GM19043 (cell line): ENCODE results near the gene CHCHD5.
"Not testable (repeated sequence)": the region's sequence is repeated elsewhere in the genome, so short reads cannot be mapped to it uniquely, and the experiment has no call there.

Source experiments
- ATAC-seq: cut with Tn5 transposase; IDR thresholded peaks from one replicate; pipeline ENCODE4 v1.9.1; 2021; ENCODE audit warnings: low read depth; ENCODE audit not compliant: unreplicated experiment

Gene CHCHD5

GRCh38 chr2:112584134-112584890 is at the start of gene CHCHD5:
CHCHD5 (plus strand) TSS chr2:112584609; CDS start chr2:112584648, 39 bp downstream.
- peak; percentile 82 for ATAC-seq

GRCh38 chr2:112534826-112535225 is 49.6 kb upstream of the CHCHD5 start:
- ATAC-seq = no peak

DNA sequence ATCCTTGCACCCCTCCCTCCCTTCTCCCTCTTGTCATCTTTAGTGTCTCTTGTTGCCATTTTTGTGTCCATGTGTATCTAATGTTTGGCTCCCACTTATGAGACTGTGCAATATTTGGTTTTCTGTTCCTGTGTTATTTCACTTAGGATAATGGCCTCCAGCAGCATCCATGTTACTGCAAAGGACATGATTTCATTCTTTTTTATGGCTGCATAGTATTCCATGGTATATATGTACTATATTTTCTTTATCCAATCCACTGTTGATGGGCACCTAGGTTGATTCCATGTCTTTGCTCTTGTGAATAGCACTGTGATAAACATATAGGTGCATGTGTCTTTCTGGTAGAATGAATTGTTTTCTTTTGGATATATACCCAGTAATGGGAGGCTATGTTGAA is 47.7 kb upstream of the CHCHD5 start:
- not testable (repeated sequence) for ATAC-seq

DNA sequence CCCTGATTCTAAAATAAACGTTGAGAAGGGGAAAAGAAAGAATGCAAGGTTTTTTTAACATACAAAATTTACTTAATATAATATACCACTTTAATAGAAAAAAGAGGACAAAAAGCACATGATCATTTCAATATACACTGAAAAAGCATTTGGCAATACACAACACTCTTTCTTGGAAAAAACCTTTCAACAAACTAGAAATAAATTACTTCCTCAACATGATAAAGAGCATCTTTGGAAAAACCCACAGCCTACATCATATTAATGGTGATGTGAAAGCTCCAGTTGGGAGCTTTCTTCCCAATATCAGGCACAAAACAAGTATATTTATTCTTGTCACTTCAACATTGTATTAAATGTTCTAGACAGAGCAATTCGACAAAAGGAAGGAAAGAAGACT is 45.1 kb upstream of the CHCHD5 start:
- ATAC-seq = no peak

DNA sequence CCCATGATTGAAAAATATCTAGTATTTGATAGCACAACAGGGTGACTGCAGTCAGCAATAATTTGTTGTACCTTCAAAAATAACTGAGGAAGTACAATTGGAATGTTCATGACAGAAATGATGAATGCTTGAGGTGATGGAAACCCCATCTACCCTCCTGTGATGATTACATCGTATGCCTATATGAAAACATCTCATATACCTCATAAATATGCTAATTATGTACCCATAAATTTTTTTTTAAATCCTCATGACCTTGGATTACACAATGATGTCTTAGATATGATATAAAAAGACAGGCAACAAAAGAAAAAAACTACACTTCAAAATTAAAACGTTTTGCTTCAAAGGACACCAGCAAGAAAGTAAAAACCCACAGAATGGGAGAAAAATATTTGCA is 43.5 kb upstream of the CHCHD5 start:
- ATAC-seq = no peak

DNA sequence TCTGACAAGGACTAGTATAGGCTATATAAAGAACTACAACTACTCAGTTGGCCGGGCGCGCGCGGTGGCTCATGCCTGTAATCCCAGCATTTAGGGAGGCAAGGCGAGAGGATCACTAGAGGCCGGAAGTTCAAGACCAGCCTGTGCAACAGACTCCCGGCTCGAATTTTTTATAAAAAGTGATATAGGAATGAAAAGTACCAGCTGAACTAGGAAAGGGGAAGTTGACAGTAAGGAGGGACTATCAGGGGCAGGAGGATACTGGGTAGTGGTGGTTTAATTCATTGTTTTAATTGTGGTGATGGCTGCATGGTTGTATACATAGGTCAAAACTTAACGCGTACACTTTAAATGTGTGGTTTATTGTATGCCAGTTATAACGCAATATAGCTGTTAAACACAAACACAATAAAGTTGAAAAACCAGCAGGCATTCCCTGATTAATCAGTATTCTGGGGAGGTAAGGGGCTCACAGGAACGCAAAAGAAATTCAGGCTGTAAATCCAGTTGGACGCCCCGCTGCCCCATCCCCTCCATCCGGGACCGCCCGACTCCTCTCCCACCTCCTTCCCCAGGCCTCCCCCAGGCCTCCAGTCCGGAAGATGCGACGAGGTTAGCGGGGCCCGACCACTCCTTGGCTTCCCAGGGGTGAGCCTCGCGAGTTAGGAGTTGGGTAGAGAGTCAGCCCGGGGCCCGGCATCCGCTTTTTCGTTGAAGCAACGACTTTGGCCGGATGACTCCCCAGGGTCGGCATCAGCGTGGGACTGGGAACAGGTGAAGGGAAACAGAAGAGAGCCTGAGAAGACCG is 42.9 kb upstream of the CHCHD5 start:
- peak; percentile 51 for ATAC-seq

GRCh38 chr2:112542123-112542983 is 42.1 kb upstream of the CHCHD5 start, which contains the start of gene POLR1B:
POLR1B (plus strand) TSS chr2:112542465; CDS start chr2:112542495, 30 bp downstream.
- peak; percentile 75 for ATAC-seq

DNA sequence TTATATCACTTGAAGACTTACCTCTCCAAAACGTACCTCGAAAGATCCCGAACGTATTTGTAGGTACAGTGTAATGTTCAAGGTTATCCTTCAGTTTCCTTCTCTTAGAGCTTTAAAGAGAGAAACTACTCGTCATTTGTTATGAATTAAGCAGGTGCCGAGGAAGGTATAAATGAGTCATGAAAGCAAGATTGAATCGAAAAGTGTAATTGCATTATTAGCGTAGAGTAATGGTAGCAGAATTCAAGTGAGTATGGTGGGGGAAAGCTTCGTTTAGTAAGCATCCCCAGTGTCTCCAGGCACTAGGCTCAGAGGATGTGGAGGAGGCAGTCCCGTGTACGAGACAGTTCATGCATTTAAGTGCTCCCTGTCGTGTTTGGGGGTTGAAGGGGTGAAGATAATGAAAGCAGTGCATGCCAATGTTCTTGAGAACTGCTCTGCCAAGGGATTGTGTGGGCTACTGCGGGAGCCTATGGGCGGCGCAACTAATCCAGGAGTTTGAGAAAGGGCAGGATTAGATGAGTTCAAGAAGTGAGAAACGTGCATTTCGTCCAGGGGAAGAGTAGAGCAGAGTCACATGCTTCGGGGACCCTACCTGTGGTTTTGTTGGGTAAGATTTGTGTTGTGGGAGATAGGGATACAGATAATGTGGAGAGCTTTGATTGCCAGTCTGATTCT is 41.3 kb upstream of the CHCHD5 start:
- ATAC-seq = no peak

GRCh38 chr2:112547333-112547732 is 37.1 kb upstream of the CHCHD5 start:
- ATAC-seq = no peak

- ATAC-seq = no peak
Observed at GRCh38 chr2:112548980-112549379, 35.4 kb upstream of the CHCHD5 start.

DNA sequence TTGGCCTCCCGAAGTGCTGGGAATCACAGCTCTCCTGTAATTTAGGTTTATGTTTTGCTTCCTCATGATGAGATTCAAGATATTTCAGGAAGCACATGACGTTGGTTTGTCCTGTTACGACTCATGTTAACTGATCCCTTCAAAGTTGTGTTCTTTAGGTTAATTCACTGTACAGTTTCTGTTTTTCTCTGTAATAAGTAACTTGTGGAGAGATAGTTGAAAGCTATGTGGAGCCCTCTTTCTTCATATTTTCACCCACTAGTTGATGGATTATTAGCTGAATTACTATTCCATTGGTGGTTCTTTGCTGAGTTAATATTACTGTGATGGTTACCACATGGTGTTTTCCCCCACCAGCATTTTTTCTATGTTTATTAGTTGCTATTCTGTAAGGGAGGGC is 18.3 kb upstream of the CHCHD5 start:
- ATAC-seq = peak; percentile 78

GRCh38 chr2:112566508-112566907 is 17.9 kb upstream of the CHCHD5 start:
- peak; percentile 36 for ATAC-seq

DNA sequence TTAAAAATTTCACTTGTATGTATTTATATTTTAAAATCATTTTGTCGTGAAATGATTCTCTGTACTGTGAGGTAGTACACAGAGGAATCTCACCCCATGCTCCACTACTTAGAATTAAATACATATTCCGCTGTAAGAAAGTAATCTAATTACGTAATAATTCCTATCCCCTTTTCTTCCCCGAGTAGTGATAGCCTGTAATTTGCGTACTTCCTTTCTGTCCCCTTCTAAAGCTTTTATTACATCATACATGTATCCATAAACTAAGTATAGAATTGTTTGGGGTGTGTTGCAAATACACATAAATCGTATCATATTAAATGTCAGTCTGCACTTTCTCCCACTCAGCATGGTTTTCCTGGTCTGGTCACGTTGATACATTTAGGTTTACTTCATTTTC is 12.4 kb upstream of the CHCHD5 start:
- ATAC-seq = no peak

DNA sequence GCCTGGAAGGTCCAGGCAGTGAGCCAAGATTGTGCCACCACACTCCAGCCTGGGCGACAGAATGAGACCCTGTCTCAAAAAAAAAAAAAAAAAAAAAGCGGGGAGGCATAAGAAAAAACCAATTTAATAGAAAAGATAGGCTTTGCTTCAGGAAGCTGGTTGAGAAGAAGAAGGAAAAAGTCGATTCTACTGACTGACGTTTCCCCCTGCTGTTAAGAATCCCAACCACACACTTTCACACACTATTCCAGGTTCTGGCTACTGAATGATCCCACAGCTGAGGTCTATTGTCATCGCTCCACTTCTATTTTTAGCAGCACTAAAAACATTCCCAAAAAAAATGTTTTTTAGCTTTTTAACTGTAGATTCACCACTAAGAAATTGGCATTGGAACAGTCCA is 6.7 kb upstream of the CHCHD5 start:
- ATAC-seq = no peak

DNA sequence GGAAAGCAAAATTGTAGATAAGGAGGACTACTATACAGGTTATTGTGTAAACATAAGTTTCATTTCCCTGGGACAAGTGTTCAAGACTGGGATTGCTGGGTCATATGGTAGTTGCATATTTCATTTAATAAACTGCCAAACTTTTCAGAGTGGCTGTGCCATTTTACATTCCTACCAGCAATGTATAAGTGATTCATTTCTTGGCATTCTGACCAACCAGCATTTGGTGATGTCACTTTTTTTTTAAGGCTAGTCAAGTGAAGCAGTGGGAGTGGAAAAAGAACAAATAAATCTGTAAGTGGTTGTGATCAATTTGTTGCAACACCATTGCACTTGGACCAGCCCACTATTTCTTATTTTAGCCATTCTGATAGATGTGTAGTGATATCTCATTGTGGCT is 5.2 kb upstream of the CHCHD5 start:
- no peak for ATAC-seq

DNA sequence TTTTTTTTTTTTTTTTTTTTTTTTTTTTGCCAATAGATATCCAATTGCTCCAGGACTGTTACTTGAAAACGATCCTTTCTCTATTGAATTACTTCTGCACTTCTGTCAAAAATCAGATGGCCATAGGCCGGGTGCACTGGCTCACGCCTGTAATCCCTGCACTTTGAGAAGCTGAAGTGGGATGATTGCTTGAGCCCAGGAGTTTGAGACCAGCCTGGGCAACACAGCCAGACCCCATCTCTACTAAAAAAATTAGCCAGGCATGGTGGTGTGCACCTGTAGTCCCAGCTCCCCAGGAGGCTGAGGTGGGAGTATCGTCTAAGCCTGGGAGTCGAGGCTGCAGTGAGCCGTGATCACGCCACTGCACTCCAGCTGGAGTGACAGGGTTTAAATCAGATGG is 4.3 kb upstream of the CHCHD5 start:
- ATAC-seq = no peak

GRCh38 chr2:112582314-112582746 is 2.1 kb upstream of the CHCHD5 start:
- no peak for ATAC-seq

GRCh38 chr2:112583497-112584133 is 794 bp upstream of the CHCHD5 start:
- ATAC-seq = no peak

DNA sequence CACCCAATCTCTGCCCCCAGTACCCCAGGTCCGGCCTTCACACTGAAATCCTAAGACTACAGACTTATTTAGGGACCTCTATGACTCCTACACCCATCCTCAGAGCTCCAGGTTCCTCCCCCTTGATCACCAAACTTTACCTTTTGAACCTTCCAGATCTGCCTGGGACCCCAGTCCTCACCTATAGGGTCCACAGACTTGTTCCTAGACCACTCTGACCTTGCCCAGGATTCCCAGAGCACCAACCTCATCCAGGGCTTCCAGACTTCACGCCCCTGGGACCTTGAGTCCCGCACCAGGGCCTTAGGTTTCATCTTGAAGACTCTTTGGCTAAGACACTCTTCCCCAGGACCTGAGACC is 462 bp downstream of the CHCHD5 start:
- ATAC-seq = no peak

DNA sequence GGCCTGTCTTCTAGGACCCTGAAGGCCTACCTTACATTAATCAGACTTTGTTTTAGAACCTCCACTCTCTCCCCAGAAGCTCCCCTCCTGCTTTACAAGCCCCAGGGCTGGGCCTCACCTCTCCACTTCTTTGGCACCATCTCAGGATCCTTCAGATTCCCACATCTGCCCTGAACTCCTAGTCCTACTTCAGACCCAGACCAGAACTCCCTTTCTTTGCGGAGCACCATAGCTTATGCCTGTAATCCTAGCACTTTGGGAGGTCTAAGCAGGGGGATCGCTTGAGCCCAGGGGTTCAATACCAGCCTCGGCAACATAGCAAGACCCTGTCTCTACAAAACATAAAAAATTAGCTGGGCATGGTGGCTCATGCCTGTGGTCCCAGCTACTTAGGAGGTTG is 991 bp downstream of the CHCHD5 start:
- ATAC-seq = no peak
